CD4-positive, alpha-beta T cell treated with Interleukin-4 for 4 hours (primary cell): Measurements from ENCODE around the gene GSTA2.
"Not testable (repeated sequence)": the region's sequence is repeated elsewhere in the genome, so short reads cannot be mapped to it uniquely, and the experiment has no call there.

Source experiments
- DNase-seq: peaks from one replicate; pipeline ENCODE4 v3.0.0-alpha.2; 2020

The GSTA2 gene

GRCh38 chr6:52759085-52759484 is 4.2 kb downstream of the GSTA2 start:
- no peak for DNase-seq

DNA sequence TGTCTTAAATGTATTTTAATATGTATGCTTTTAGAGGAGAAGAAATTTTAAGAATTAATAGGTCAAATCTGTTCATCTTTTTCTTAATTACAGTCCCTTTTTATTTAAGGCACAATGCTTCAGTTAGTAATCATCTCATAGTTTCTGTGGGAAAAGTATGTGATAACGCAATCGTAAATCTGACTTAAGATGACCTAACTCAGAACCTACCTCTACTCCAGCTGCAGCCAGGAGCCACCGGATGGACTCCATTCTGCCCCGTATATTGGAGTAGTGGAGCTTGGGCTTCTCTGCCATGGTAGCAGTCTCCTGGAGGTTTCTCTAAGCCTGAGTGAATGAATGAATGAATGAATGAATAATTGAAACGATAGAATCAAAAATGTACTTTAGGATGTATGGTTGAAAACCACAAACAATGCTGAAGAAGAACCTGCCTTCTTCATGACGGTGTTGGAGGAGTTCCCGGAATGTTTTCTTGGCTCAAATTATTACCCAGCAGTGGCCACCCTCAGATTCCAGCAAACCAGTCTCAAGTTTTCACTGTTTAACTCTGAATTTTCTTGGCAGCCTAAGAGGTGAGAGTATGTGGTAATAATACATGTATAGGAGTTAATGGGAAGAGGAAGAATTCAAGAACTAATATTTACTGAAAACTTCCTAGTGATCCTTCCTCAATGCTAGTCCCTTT is 5.5 kb downstream of the GSTA2 start:
- DNase-seq: not testable (repeated sequence)

- no peak for DNase-seq
Observed at GRCh38 chr6:52754443-52754842, 8.8 kb downstream of the GSTA2 start.

DNA sequence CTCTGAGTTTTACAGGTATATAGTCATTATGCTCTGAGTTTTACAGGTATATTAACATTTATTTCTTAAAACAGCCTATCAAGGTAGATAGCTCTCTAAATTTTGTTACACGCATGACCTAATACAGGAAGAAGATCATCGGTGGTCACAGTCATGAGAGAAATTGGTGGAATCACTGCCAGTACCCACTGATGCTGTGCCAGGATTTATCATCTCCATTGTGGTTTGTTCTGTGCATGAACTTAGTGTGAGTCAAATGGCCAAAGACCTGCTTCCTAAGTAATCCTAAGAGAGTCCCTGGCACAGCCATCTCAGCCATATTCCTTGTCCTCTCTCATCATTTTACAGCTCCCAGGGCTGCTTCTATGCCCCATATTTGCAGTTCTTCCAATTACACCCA is 10.1 kb downstream of the GSTA2 start:
- not testable (repeated sequence) for DNase-seq

- no peak for DNase-seq
Observed at GRCh38 chr6:52752310-52752709, 11.0 kb downstream of the GSTA2 start.

DNA sequence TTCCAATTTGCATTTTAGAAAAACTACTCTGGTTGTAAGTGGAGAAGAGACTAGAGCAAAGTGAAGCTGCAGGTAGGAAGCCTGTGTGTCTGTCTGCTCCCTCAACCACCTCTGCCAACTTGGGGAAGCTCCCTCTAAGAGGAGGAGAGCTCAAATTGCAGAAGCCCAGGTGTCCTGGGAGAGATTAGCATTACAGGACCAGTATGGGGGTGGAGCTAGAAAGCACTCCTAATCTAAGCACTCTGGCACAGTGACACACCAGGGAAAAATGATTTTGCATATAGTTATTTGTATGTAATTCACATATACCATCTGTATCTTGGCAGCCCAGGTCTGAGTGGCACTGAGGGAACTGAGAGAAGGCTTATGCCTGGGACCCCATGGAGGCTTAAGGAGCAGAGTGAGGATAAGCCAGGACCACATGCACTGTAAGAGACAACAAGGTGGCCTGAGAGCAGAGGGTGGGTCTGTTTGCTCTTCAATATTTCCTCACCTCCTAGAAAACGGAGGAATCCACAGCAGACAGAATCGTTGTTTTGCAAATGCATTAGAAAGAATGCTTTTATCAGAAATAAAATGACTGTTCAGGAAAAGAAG is 13.6 kb downstream of the GSTA2 start:
- no peak for DNase-seq

GRCh38 chr6:52747301-52747700 is 16.0 kb downstream of the GSTA2 start:
- not testable (repeated sequence) for DNase-seq

DNA sequence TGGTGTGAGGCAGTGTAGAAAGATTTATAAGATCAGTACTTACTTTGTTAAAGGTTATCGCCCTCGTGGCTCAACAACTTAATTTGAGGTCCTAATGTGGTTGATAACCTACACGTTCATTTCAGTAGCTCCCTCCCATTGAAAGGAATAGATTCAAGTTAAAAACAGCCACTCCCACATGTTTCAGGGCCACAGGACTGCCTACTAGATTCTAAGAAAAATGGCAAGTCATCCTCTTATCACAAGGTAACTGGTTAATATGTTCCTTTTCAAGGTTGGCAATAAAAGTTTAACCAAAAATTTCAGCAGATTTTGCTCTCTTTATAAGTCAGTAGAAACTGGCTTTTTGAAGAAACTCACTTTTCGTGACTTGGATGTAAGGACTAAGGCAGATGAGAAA is 17.1 kb downstream of the GSTA2 start:
- no peak for DNase-seq

GRCh38 chr6:52745764-52746201 is 17.5 kb downstream of the GSTA2 start:
- no peak for DNase-seq

- no peak for DNase-seq
Observed at GRCh38 chr6:52741872-52742271, 21.4 kb downstream of the GSTA2 start.

- no peak for DNase-seq
Observed at GRCh38 chr6:52739627-52740026, 23.6 kb downstream of the GSTA2 start.

DNA sequence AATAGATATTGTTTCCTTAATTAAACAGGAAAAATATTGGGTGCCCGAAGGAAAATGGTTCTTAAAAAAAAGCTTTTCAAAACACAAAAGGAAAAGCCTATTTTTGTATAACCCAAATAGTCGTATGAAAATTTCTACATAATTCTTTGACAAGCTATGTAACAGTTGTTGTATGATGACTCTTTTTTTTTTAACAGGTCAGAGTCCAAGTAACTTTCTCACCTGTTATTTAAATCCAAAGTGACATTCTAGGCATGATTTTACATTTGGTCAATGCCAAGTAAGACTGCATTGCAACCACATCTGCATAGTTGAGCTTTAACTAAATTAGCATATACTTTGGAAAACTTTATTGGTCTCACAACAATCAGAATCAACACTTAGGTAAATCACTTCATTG is 24.1 kb downstream of the GSTA2 start:
- no peak for DNase-seq

GRCh38 chr6:52736145-52736544 is 27.1 kb downstream of the GSTA2 start:
- no peak for DNase-seq

DNA sequence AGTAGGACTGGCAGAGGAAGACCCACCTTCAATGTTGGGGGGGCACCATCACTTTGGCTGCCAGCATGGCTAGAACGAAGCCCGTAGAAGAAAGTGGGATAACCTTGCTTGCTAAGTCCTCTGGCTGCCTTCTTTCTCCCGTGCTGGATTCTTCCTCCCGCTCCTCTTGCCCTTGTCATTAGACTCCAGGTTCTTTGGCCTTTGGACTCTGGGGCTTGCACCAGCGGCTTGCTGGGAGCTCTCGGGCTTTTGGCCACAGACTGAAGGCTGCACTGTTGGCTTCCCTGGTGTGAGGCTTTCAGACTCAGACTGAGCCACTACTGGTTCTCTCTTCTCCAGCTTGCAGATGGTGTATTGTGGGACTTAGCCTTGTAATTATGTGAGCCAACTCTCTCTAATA is 28.2 kb downstream of the GSTA2 start:
- no peak for DNase-seq

DNA sequence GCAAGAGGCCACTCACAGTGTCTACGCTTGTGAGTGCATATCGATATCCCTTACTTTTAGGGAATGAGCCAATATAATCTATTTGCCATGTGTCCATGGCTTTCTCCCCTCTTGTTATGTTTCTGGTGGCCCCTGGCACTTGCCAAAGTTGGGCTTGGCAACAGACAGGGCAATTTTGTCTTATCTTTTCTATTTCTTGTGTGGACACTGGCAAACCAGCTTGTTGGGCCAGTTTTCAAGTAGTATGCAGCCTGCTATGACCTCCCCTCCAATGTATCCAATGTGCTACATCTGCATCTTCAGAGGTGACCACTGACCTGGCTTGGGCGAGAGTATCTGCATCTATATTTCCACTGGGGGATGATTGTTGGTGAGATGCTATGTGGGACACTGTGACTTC is 29.2 kb downstream of the GSTA2 start:
- DNase-seq: no peak

DNA sequence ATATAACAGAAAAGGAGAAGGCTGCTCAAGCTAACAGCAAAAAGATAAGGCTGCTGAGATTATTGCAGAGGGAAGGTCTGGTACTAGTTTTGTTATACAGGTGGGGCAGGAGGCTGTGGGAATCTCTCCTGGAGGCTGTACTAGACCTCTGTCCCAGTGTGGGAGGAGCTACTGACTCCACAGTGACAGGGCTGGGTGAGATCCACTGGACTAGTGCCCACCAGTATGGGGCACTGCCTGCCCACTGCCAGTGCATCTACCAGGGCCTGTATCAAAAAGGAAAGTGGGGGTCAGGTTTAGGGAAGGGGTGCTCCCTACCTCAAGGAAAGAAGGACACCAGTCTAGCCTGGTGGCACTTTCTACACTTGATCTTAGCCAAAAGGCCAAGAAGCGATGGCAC is 30.1 kb downstream of the GSTA2 start:
- DNase-seq: no peak

- DNase-seq: no peak
Observed at GRCh38 chr6:52731719-52732118, 31.6 kb downstream of the GSTA2 start.

DNA sequence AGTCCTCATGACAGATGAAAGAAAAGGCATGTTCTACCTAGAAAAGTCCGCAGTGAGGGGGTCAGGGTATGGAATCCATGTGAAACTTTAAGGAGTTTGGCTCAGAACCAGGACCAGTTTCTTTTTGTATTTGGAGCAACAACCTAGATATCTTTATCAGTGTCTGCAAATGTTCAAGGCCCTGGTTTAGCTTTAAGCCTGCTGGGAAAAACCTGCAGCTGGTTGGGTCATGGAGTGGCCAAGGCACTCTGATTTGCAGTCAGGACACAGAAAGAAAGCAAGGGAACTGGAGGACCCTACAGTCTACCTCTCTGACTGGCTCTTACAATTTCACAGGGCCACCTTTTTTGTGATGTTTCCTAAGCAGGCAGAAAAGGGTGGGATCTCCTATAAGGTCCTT is 33.7 kb downstream of the GSTA2 start:
- no peak for DNase-seq

- no peak for DNase-seq
Observed at GRCh38 chr6:52728394-52728793, 34.9 kb downstream of the GSTA2 start.

- no peak for DNase-seq
Observed at GRCh38 chr6:52727908-52728307, 35.4 kb downstream of the GSTA2 start.

- DNase-seq: no peak
Observed at GRCh38 chr6:52726741-52727535, 36.3 kb downstream of the GSTA2 start.

DNA sequence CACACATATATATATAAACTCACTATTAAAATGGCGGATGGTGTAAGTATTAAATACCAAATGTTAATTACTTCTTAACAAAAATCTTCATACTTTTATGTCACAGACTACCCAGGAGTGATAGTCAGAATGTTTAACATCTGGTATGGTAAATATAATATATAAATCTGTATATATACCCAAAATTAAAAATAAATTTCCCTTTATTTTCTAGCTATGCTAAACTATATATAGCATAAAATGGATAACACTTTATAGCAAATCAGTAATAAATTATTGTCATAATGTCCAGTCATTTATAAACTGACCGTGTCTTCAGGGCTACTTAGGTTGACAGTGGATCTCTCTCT is 37.1 kb downstream of the GSTA2 start:
- no peak for DNase-seq

- no peak for DNase-seq
Observed at GRCh38 chr6:52725535-52726192, 37.6 kb downstream of the GSTA2 start.

GRCh38 chr6:52725143-52725534 is 38.1 kb downstream of the GSTA2 start:
- DNase-seq: no peak
